HG03095 (cell line): Measurements from ENCODE around the gene C8B.

Experiments
- ATAC-seq: cut with Tn5 transposase; IDR thresholded peaks from one replicate; pipeline ENCODE4 v1.9.1; 2021; ENCODE audit warnings: moderate library complexity; ENCODE audit not compliant: unreplicated experiment

Gene C8B

GRCh38 chr1:56905667-56906066 lies 60.1 kb downstream of the C8B start:
- no peak for ATAC-seq

- ATAC-seq, result no peak
Observed at GRCh38 chr1:56904663-56905397, 61.0 kb downstream of the C8B start.

GRCh38 chr1:56903778-56904177 lies 62.0 kb downstream of the C8B start:
- ATAC-seq, result no peak

- ATAC-seq, result no peak
Observed at GRCh38 chr1:56901716-56902115, 64.1 kb downstream of the C8B start.

GRCh38 chr1:56898879-56899278 lies 66.9 kb downstream of the C8B start:
- ATAC-seq, result no peak

- no peak for ATAC-seq
Observed at GRCh38 chr1:56898005-56898373, 67.8 kb downstream of the C8B start.

GRCh38 chr1:56897150-56898004 lies 68.4 kb downstream of the C8B start:
- ATAC-seq, result no peak

GRCh38 chr1:56894014-56894413 lies 71.8 kb downstream of the C8B start:
- ATAC-seq, result no peak

- no peak for ATAC-seq
Observed at GRCh38 chr1:56890229-56890628, 75.6 kb downstream of the C8B start.

GRCh38 chr1:56881417-56881816 lies 84.4 kb downstream of the C8B start:
- ATAC-seq, result no peak

GRCh38 chr1:56880774-56881173 lies 85.0 kb downstream of the C8B start:
- no peak for ATAC-seq
